ENCODE measurements around the gene DLG2. TPM values are rescaled to one million over a fixed set of nuclear protein-coding genes. Genes with fewer than 3 reads are reported as not detected.

The DLG2 gene
- total and polyA plus RNA-seq, 2 of the 4 experiments (the other 2 are of a cell fraction), result 0.31 to 0.36 TPM

DNA sequence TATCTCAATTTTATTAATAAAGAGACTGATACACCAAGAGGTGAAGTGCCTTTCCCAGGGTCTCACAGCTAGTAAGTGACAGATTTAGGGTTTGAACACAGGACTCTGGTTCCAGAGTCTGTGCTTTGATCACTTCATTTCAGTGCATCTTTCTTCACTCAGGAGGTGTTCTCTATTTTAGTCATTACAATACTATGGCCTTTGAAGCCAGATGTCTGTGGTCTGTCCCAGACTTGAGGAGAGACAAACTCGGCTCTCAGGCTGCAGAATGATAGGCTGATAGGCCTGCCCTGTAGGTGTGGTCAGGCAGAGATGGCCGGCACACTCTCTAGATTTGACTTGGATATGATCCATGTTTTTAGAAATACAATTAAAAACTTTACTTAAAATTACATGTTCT is 1862.5 kb downstream of the DLG2 start:
- H3K14ac ChIP-seq (replicated peaks; ENCODE audit: low read depth, low read length), result no peak overlapping the region
- H4K91ac ChIP-seq (ENCODE audit: insufficient read depth, low read depth, low read length), result no peak overlapping the region
- H3K36me3 ChIP-seq (ENCODE audit: control insufficient read depth, insufficient read depth, low read length), result no peaks in the 10 kb centered on the region
- H3K9ac ChIP-seq (ENCODE audit: low read depth, low read length), result no peak overlapping the region
- no peak overlapping the region for H3K56ac ChIP-seq (ENCODE audit: extremely low read depth, insufficient read depth, low read length)
- dilution Hi-C loops (cut with HindIII; ENCODE audit: low sequenced_read_pairs, unreplicated experiment), result no loop called here
- H3K23ac ChIP-seq (ENCODE audit: low read depth, low read length), result no peak overlapping the region
- TF ChIP-seq MAFK (IDR thresholded peaks at IDR 0.05; ENCODE audit: low read depth, low read length) (no peak), RAD21 (IDR thresholded peaks at IDR 0.05; ENCODE audit: low read length) (no peak), FOS (IDR thresholded peaks at IDR 0.05; ENCODE audit: low read depth, low read length) (no peak)
- TF ChIP-seq, protein P1, sequence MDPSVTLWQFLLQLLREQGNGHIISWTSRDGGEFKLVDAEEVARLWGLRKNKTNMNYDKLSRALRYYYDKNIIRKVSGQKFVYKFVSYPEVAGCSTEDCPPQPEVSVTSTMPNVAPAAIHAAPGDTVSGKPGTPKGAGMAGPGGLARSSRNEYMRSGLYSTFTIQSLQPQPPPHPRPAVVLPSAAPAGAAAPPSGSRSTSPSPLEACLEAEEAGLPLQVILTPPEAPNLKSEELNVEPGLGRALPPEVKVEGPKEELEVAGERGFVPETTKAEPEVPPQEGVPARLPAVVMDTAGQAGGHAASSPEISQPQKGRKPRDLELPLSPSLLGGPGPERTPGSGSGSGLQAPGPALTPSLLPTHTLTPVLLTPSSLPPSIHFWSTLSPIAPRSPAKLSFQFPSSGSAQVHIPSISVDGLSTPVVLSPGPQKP (IDR thresholded peaks at IDR 0.05; ENCODE audit: borderline replicate concordance, low read depth, low read length), result no peak
- TF ChIP-seq, protein P2, sequence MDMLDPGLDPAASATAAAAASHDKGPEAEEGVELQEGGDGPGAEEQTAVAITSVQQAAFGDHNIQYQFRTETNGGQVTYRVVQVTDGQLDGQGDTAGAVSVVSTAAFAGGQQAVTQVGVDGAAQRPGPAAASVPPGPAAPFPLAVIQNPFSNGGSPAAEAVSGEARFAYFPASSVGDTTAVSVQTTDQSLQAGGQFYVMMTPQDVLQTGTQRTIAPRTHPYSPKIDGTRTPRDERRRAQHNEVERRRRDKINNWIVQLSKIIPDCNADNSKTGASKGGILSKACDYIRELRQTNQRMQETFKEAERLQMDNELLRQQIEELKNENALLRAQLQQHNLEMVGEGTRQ (IDR thresholded peaks at IDR 0.05; ENCODE audit: low read depth, low read length), result no peak
- in situ Hi-C loops (cut with MboI; ENCODE audit: low sequenced_read_pairs), result no loop called here
- BruUV-seq (replicated peaks), result no TSS peak
- H3K18ac ChIP-seq (ENCODE audit: low read depth, low read length), result no peak overlapping the region
- H2AK9ac ChIP-seq (replicated peaks; ENCODE audit: low read depth, low read length, poor library complexity), result no peak overlapping the region
- WGBS, 2 experiments (ENCODE audit: extremely low coverage in 2 of 2, insufficient read length in 1 of 2), result no CpG with 5 or more reads among the region's 2 CpGs
- intact Hi-C loops (cut with micrococcal nuclease), result no loop called here
- no peak overlapping the region for H2BK120ac ChIP-seq (ENCODE audit: low read depth, low read length)
- ChIA-PET CTCF (no interaction called here), POLR2A (ENCODE audit: unreplicated experiment) (interaction anchor here (0.6 kb wide), 1 partner anchor 9 kb away, joined by 3 read pairs; no protein-coding TSS in a partner anchor)
- no peak overlapping the region for H3K4me3 ChIP-seq (ENCODE audit: insufficient read depth, low read depth, low read length)
- no peak overlapping the region for H2BK5ac ChIP-seq (ENCODE audit: low read depth, low read length, poor library complexity, severe bottlenecking)
- no peaks in the 10 kb centered on the region for H3K27me3 ChIP-seq (ENCODE audit: control insufficient read depth, insufficient read depth, low read length)
- H2AK5ac ChIP-seq (ENCODE audit: low read depth, low read length), result no peak overlapping the region
- H4K8ac ChIP-seq (ENCODE audit: low read depth in 2 of 2, low read length in 2 of 2), result no peak overlapping the region
- H3K4me2 ChIP-seq (ENCODE audit: low read depth, low read length), result no peak overlapping the region
- H4K20me1 ChIP-seq (ENCODE audit: insufficient read depth, low read length), result no peaks in the 10 kb centered on the region
- H4K5ac ChIP-seq (ENCODE audit: low read depth, low read length), result no peak overlapping the region
- H3K9me3 ChIP-seq (ENCODE audit: control insufficient read depth, insufficient read depth, low read length), result no peaks in the 10 kb centered on the region
- no peak for ATAC-seq (ENCODE audit: low read depth)
- H3K79me1 ChIP-seq (ENCODE audit: low read depth in 1 of 2, low read length in 2 of 2), result no peaks in the 10 kb centered on the region
- H3K4me1 ChIP-seq (ENCODE audit: control insufficient read depth, insufficient read depth, low read length), result no peaks in the 10 kb centered on the region
- H3K4ac ChIP-seq (ENCODE audit: low read depth, low read length), result no peak overlapping the region
- no peak overlapping the region for H2AFZ ChIP-seq (replicated peaks; ENCODE audit: low read length, poor library complexity)
- H2BK15ac ChIP-seq (ENCODE audit: low read depth, low read length), result no peak overlapping the region
- no peaks in the 10 kb centered on the region for H3K9me1 ChIP-seq (ENCODE audit: insufficient read depth, low read length)
- H3K27ac ChIP-seq (ENCODE audit: insufficient read depth, low read length), result no peak overlapping the region
- DNase-seq, result no peak
- H2BK20ac ChIP-seq (ENCODE audit: low read depth, low read length), result no peak overlapping the region

All from IMR-90 (cell line).